Fibroblast of villous mesenchyme (primary cell): ENCODE data around the gene DISC1. TPM values are rescaled to one million over a fixed set of nuclear protein-coding genes. Genes with fewer than 3 reads are reported as not detected.

Experiments
- DNase-seq: peaks from one replicate; pipeline ENCODE4 v3.0.0-alpha.2; 2010; ENCODE audit warnings: low read depth
- H3K4me3 ChIP-seq: 2 replicates; pipeline ENCODE4 v1.5.1; 2011; ENCODE audit warnings: low read depth, mild to moderate bottlenecking, low read length
- total RNA-seq: library from RNA; depleted of rRNA; stranded (reverse); fragments of >200 nt; gene quantifications from 2 replicates; pipeline ENCODE4 v1.2.3, GENCODE V29; 2012
- TF ChIP-seq, protein P1 (sequence below): IDR thresholded peaks from 2 replicates; pipeline ENCODE4 v1.5.1; 2012; ENCODE audit warnings: low read depth, mild to moderate bottlenecking, low read length; ENCODE audit not compliant: insufficient read depth

DISC1 gene
- total RNA-seq, 1 donor: 9.9 TPM

DNA sequence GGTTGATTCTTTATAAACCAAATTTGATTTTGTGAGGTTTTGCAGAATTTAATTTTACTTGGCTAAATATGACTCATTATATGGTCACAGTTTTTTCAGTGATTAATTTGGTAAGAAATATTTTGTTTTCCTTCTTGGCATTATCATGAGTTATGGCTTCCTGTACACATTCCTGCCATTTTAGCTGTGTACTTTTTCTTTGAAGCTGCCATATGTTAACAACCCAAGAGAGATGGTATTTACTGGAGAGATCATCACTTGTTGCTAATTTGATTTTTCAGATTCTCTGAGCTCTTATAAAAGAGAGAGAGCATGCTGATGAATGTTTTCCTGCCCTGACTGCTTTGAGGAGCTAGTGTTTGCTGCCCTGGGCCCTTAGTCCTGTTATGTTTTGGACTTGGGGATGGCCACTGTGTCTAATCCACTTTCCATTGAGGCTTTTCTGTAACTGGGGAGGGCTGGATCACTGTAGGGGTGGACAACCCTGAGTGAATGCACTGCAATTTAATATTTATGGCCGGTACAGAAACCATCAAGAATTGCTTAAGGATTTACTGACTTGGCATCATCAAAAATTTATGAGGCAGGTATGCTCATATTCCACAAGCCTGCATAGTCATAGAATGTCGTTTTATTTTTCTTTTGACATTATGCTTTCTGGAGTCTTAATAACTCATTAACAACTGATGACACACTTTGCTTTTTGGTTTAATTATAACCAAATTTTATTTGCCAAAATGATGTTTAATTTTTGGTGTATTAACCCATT lies 200.9 kb downstream of the DISC1 start:
- H3K4me3 ChIP-seq: no peak overlapping the region
- DNase-seq: peak; percentile 75
- TF ChIP-seq, protein P1, sequence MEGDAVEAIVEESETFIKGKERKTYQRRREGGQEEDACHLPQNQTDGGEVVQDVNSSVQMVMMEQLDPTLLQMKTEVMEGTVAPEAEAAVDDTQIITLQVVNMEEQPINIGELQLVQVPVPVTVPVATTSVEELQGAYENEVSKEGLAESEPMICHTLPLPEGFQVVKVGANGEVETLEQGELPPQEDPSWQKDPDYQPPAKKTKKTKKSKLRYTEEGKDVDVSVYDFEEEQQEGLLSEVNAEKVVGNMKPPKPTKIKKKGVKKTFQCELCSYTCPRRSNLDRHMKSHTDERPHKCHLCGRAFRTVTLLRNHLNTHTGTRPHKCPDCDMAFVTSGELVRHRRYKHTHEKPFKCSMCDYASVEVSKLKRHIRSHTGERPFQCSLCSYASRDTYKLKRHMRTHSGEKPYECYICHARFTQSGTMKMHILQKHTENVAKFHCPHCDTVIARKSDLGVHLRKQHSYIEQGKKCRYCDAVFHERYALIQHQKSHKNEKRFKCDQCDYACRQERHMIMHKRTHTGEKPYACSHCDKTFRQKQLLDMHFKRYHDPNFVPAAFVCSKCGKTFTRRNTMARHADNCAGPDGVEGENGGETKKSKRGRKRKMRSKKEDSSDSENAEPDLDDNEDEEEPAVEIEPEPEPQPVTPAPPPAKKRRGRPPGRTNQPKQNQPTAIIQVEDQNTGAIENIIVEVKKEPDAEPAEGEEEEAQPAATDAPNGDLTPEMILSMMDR: no peak

DNA sequence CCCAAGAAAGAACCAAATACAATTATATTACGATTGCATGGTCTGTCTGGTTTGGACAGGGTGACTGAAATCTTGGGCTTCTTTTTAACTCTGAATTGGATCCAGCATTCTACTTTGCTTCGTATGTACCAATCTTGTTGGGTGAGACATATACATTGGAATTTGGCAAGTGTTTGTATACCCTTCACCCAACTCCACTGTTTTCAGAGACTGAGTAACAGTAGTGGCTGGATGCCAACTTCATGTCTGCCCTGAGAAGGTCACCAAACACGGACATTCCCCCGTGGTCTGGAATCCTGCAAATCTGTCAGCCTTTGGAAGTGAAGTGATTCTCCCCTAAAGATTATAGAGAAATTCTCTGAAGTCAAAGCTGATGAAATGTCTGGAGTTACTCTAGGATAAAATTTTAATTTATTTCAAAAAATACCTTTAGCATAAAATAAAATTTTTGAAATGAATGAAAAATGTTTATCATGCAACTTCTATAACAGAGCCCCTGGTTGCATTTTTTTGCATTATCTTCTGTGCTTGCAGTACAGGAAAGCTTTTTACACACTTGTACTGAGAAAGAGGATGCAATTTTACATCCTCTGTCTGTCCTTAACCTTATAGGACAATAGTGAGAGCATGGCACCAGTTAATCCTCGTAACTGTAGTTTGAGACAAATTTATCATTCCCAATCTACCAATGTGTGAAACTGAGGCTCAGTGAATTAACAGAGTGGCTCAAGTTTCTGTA lies 201.8 kb downstream of the DISC1 start:
- no peak overlapping the region for H3K4me3 ChIP-seq
- TF ChIP-seq, protein P1: no peak
- DNase-seq: peak; percentile 90

DNA sequence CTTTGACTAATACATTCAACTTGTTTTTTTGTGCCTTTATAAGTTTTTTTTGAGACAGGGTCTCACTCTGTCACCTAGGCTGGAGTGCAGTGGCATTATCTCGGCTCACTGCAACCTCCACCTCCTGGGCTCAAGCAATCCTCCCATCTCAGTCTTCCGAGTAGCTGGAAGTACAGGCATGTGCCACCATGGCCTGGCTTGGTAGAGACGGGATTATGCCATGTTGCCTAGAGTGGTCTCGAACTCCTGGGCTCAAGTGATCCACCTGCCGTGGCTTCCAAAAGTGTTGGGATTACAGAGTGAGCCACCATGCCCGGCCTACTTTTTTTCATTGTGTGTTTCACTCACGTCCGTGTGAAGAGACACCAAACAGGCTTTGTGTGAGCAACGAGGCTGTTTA lies 202.7 kb downstream of the DISC1 start:
- no peak for DNase-seq
- TF ChIP-seq, protein P1: no peak
- no peak overlapping the region for H3K4me3 ChIP-seq

DNA sequence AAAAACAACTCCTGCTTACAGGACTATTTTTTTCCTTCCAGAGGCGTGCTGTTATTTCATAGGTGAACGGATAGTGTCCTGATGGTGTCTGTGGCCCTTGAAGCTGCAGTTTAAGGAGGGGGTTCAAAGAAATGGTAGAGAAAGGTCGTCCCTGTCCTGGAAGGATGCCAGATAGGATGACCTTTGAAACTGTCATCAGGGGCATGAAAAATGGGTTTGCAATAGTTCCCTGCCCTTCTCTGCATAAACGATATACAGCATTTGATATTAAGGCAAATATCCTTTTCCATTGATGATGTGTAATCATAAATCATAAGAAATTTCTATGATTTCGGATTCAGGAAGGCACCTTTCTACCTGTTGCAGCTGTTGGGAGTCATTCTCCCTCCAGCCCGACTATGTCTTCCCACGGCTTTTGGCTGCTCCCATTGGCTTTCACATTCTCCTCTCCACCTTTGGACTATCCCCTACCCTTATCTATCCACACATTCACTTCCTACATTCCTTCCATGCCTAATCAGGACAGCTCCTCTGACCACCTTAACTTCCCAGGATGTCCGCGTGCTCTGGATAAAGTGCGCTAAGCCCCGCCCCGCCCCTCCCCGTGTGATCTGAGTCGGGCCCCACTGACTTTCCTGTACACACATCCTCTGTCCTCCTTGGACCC lies 209.8 kb downstream of the DISC1 start:
- H3K4me3 ChIP-seq: no peak overlapping the region
- no peak for DNase-seq
- TF ChIP-seq, protein P1: no peak

DNA sequence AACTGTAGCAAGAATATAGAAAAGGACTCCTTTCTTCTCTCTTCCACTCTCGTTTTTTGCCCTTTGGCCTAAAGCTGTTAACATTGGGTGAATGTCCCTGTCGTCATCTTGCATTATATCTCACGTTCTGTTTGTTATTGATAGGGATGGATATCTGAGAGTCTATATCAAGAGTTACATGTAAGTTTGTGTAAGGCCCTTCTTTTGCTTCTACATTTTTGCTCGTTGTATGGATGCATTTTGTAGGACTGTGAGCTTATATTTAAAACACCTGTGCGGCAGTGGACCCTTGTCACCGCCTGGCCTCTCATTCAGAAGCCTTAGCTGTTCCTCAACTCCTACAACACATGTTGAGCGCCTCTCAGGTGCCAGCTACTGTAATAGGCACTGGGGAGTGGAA lies 211.9 kb downstream of the DISC1 start:
- DNase-seq: no peak
- TF ChIP-seq, protein P1: no peak
- H3K4me3 ChIP-seq: no peak overlapping the region

DNA sequence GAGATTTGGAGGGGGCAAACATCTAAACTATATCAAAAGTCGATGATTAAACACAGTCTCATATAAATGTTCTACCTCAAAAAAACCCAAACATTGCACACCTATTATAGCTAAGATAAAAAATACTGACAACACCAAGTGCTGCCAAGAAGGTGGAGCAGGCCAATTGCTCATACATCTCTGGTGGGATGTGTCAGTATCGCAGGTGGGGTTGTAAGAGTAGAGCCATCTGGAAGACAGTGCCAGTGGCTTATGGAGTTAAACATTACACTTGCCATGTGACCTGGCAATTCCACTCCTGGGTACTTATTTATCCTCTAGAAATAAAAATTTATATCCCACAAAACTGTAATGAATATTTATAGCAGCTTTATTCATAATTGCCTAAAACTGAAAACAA lies 213.4 kb downstream of the DISC1 start:
- TF ChIP-seq, protein P1: no peak
- no peak for DNase-seq
- no peak overlapping the region for H3K4me3 ChIP-seq
